Neuron (in vitro differentiated cells): ENCODE data around the gene PARP1.

Source experiments
- H2AFZ ChIP-seq: one replicate; pipeline ENCODE4 v1.6.1; 2013; ENCODE audit warnings: low read depth, mild to moderate bottlenecking, inconsistent platforms, low read length, moderate library complexity
- H3K27me3 ChIP-seq: one replicate; pipeline ENCODE4 v1.6.1; 2013; ENCODE audit warnings: low read length; ENCODE audit not compliant: insufficient read depth
- H3K36me3 ChIP-seq: one replicate; pipeline ENCODE4 v1.6.1; 2013; ENCODE audit warnings: low read length; ENCODE audit not compliant: insufficient read depth
- H3K4me1 ChIP-seq: one replicate; pipeline ENCODE4 v1.6.1; 2013; ENCODE audit warnings: low read length; ENCODE audit not compliant: insufficient read depth
- H3K4me3 ChIP-seq: 2 replicates; pipeline ENCODE4 v1.5.1; 2013; ENCODE audit warnings: mild to moderate bottlenecking, low read length, moderate library complexity
- H3K9me3 ChIP-seq: one replicate; pipeline ENCODE4 v1.6.1; 2013; ENCODE audit warnings: low read length

Gene PARP1

DNA sequence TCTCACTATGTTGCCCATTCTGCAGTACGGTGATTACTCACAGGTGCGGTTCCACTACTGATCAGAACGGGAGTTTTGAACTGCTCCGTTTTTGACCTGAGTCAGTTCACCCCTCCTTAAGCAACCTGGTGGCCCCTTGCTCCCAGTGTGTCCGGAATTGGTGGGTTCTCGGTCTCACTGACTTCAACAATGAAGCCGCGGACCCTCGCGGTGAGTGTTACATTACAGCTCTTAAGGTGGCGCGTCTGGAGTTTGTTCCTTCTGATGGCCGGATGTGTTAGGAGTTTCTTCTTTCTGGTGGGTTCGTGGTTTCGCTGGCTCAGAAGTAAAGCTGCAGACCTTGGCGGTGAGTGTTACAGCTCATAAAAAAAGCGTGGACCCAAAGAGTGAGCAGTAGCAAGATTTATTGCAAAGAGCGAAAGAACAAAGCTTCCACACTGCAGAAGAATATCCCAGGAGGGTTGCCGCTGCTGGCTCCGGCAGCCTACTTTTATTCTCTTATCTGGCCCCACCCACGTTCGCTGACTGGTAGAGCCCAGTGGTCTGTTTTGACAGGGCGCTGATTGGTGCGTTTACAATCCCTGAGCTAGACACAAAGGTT, 17.6 kb upstream of the PARP1 start:
- no peak overlapping the region for H2AFZ ChIP-seq
- H3K9me3 ChIP-seq = no peaks in the 10 kb centered on the region
- no peaks in the 10 kb centered on the region for H3K27me3 ChIP-seq
- H3K4me1 ChIP-seq = peaks cover 9% of the 10 kb centered on the region
- no peak overlapping the region for H3K4me3 ChIP-seq
- H3K36me3 ChIP-seq = no peaks in the 10 kb centered on the region

GRCh38 chr1:226425004-226425378, 17.1 kb upstream of the PARP1 start:
- no peak overlapping the region for H3K4me3 ChIP-seq
- H3K9me3 ChIP-seq = no peaks in the 10 kb centered on the region
- H3K4me1 ChIP-seq = peaks cover 9% of the 10 kb centered on the region
- H3K36me3 ChIP-seq = no peaks in the 10 kb centered on the region
- no peak overlapping the region for H2AFZ ChIP-seq
- H3K27me3 ChIP-seq = no peaks in the 10 kb centered on the region

GRCh38 chr1:226424221-226425003, 16.5 kb upstream of the PARP1 start:
- Histone ChIP-seq H3K4me1 (peaks cover 9% of the 10 kb centered on the region), H3K4me3 (peak overlapping the region; percentile 2), H3K27me3 (no peaks in the 10 kb centered on the region), H3K9me3 (no peaks in the 10 kb centered on the region), H2AFZ (peak overlapping the region; percentile 30), H3K36me3 (no peaks in the 10 kb centered on the region)

DNA sequence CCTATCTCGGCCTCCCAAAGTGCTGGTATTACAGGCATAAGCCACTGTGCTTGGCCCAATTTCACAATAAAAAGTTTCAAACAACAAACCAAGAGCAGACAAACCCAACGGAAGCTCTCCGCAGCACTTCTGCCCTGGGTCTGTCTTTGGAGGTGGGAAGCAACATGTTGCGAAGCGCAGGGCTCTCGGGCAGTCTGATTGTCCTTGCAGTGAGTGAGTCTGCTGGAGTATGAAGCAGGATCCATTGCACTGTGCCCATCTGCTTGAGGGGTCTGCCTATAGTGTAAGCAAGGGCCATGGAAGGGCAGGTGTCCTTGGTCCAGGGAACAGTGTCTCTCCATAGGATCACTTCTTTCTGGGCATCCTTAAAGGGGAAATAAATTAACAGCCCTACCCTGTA, 14.6 kb upstream of the PARP1 start:
- no peaks in the 10 kb centered on the region for H3K36me3 ChIP-seq
- no peaks in the 10 kb centered on the region for H3K27me3 ChIP-seq
- peaks cover 3% of the 10 kb centered on the region for H3K4me1 ChIP-seq
- H3K4me3 ChIP-seq = no peak overlapping the region
- no peak overlapping the region for H2AFZ ChIP-seq
- H3K9me3 ChIP-seq = no peaks in the 10 kb centered on the region

DNA sequence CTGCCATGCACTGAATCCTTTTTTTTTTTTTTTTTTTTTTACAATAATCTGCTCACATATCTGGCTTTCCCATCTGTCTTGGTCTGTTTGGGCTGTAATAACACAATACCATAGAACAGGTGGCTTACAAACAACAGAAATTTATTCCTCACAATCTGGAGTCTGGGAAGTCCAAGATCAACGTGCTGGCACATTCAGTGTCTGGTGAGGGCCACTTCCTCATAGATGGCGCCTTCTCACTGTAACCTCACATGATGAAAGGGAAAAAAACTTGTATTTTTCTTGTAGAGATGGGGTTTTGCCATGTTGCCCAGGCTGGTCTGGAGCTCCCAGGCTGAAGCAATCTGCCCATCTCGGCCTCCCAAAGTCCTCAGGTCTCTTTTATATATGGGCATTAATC, 13.0 kb upstream of the PARP1 start:
- Histone ChIP-seq H3K9me3 (no peaks in the 10 kb centered on the region), H2AFZ (no peak overlapping the region), H3K4me1 (peaks cover 3% of the 10 kb centered on the region), H3K36me3 (no peaks in the 10 kb centered on the region), H3K4me3 (no peak overlapping the region), H3K27me3 (no peaks in the 10 kb centered on the region)

DNA sequence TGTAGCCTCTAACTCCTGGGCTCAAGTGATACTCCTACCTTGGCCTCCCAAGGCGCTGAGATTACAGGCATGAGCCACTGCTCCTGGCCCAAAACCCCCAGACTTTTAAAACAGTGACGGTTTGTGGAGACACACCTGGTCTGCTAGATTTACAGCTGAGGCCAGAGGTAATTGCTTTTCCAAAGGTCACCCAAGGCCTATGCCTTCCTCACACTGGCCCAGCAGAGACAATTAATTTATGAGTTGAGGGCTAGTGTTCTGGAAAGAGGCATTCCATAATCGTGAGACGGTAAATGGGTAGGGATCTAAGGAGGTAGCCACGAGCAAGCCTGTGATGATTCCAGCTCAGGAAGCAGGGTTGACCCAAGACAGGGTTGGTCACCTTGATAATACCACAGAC, 12.4 kb upstream of the PARP1 start:
- no peak overlapping the region for H2AFZ ChIP-seq
- no peak overlapping the region for H3K4me3 ChIP-seq
- no peaks in the 10 kb centered on the region for H3K27me3 ChIP-seq
- H3K4me1 ChIP-seq = peaks cover 3% of the 10 kb centered on the region
- H3K36me3 ChIP-seq = no peaks in the 10 kb centered on the region
- no peaks in the 10 kb centered on the region for H3K9me3 ChIP-seq

DNA sequence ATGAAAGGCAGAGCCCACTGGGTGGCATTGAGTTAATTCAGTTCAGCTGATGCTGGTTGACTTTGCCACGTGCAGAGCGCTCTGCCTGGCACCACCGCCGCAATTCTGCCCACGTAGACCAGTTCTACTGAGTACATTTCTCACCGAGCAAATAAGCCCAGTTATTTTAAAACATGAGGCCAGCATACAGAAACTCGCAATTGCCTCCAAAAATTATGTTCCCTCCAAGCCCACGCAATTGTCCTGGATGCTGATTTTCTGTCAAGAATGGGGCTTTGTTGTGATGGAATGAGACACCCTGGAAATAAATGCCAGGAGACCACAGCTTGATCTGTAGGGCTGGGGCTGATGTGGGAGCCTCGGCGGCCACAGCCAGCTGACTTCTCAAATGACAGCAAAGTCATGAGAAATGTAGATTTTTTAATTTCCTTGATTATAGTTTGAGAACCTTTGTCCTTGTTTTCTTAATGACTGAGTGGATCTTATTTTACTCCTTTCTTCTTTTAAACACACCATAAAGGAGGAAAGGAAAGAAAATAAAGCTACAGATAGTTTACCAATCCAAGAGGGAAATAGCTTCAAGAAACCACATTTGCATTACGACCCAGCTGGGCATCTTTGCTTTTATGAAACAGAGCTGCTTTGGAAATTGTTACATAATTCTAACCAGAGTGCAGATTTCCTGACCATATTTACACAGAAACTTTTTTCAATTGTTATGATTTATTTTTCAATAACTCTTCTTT, 11.6 kb upstream of the PARP1 start:
- Histone ChIP-seq H3K4me1 (peaks cover 3% of the 10 kb centered on the region), H3K27me3 (no peaks in the 10 kb centered on the region), H3K9me3 (no peaks in the 10 kb centered on the region), H3K36me3 (no peaks in the 10 kb centered on the region), H3K4me3 (no peak overlapping the region), H2AFZ (no peak overlapping the region)

DNA sequence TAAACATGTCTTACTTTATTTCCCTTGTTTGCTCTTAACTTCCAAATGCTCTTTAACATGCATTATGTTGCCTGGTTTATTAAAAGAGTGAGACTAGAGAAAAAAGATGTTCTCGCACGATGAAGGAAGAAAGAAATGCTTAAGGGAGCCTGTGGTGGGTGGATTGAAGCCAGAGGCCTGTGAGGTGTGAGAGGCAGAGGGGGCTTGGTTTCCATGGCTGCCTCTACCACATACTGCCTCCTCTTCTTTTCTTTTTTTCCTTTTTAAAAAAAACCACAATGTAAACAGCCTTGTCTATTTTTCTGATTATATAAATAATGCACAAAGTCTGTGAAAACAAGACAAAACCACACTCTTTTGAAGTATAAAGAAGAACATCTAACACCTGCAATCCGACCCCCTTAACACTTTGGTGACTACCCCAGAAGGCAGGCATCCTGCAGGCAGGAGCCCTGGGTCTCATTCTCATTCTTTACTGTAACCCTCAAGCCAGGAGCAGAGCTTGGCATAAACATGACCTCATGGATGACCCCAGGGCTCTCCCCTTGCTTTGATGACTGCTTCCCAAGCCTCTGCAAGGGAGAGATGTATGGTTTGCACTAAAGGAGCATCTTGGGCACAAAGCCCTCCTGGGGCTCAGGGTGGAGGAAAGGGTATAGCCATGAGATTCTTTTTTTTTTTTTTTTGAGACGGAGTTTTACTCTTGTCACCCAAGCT, 10.1 kb upstream of the PARP1 start:
- H3K9me3 ChIP-seq = no peaks in the 10 kb centered on the region
- H3K36me3 ChIP-seq = no peaks in the 10 kb centered on the region
- no peak overlapping the region for H3K4me3 ChIP-seq
- peaks cover 2% of the 10 kb centered on the region for H3K27me3 ChIP-seq
- H3K4me1 ChIP-seq = no peaks in the 10 kb centered on the region
- no peak overlapping the region for H2AFZ ChIP-seq

GRCh38 chr1:226417350-226417749, 9.5 kb upstream of the PARP1 start:
- Histone ChIP-seq H3K4me1 (no peaks in the 10 kb centered on the region), H3K4me3 (no peak overlapping the region), H3K27me3 (peaks cover 3% of the 10 kb centered on the region), H3K36me3 (no peaks in the 10 kb centered on the region), H2AFZ (no peak overlapping the region), H3K9me3 (no peaks in the 10 kb centered on the region)

DNA sequence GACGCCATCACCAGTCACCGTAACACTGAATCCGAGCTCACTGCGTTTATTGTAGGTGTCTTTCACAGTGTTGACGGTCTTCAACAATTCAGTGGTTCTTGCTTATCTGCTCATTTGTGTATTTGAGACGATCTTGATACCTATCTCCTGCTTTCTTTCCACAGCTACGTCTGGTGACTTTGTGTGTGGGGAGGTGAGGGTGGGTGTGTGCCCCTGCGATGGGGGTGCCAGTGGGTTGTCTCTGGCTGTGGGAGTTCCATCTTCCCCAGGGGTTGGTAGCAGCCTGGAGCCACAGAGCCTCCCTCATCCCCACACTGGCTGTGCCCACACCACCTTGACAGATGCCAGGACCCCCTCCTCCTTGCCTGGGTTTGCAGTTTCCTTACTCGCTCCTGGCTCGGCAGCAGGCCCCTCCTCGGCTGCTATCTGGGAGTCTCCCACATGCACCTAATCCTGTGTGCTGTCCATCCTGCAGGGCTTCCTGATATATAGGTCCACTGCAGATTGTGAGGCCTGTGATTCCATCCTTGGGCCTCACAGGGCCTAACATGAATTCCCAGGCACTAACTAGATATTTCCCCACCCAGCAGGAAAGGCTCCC, 6.3 kb upstream of the PARP1 start:
- Histone ChIP-seq H3K27me3 (peaks cover 7% of the 10 kb centered on the region), H3K4me3 (no peak overlapping the region), H3K36me3 (no peaks in the 10 kb centered on the region), H3K4me1 (no peaks in the 10 kb centered on the region), H2AFZ (no peak overlapping the region), H3K9me3 (no peaks in the 10 kb centered on the region)

DNA sequence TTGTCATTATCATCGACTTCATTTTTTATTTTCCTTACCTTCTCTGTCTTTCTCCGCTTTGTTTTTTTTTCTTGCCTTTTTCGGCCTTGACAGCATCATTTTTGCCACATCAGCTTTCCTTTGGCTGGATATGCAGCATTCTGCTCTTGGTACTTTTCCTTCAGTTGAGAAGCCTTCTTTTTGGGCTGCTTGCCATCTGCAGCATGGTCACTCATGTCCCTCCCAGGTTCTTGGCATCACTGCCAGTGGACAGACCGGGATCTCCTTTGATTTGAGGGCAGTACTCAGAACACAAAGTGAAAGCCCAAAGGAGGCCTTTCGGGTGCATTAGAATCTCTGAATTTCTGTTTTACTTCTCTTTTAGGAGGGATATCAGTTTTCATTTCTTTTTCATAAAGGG, 3.7 kb upstream of the PARP1 start:
- Histone ChIP-seq H3K36me3 (no peaks in the 10 kb centered on the region), H3K4me3 (no peak overlapping the region), H2AFZ (no peak overlapping the region), H3K27me3 (peaks cover 7% of the 10 kb centered on the region), H3K9me3 (no peaks in the 10 kb centered on the region), H3K4me1 (peaks cover 7% of the 10 kb centered on the region)

DNA sequence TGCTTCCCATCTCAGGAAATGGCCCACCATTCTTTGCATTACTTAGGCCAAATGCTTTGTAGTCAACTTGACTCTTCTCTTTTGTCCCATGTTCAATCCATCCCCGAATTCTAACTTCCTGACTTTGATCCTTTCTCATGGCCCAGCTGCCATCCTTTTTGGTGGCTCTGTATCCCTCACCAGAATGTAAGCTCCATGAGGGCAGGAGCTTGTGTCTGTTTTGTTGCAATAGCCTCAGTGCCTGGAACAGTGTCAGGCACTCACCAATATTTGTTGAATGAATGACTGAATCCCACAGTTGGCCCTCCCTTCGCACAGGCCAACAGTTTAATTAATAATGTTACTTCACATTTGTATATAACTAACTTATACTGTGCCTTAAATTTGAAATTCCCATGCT, 3.1 kb upstream of the PARP1 start:
- no peak overlapping the region for H2AFZ ChIP-seq
- H3K4me3 ChIP-seq = no peak overlapping the region
- H3K36me3 ChIP-seq = no peaks in the 10 kb centered on the region
- peaks cover 12% of the 10 kb centered on the region for H3K4me1 ChIP-seq
- H3K9me3 ChIP-seq = no peaks in the 10 kb centered on the region
- peaks cover 7% of the 10 kb centered on the region for H3K27me3 ChIP-seq

GRCh38 chr1:226409392-226409791, 1.5 kb upstream of the PARP1 start:
- peaks cover 18% of the 10 kb centered on the region for H3K4me1 ChIP-seq
- H3K36me3 ChIP-seq = no peaks in the 10 kb centered on the region
- H3K4me3 ChIP-seq = no peak overlapping the region
- H3K9me3 ChIP-seq = no peaks in the 10 kb centered on the region
- peaks cover 7% of the 10 kb centered on the region for H3K27me3 ChIP-seq
- no peak overlapping the region for H2AFZ ChIP-seq
